SK-N-SH treated with all-trans-retinoic acid at 6 μM for 48 hours (cell line): ENCODE measurements around the gene DDX27.

Experiments used
- BACH2 ChIP-seq: fragments of 250-450 bp; sonication (Bioruptor Pico); IDR thresholded peaks from 2 replicates; pipeline ENCODE4 v1.9.0; 2021; ENCODE audit warnings: mild to moderate bottlenecking, borderline replicate concordance
- ESRRG ChIP-seq: fragments of 250-450 bp; sonication (Bioruptor Pico); IDR thresholded peaks from 2 replicates; pipeline ENCODE4 v1.6.1; 2021; ENCODE audit warnings: mild to moderate bottlenecking
- RARB ChIP-seq: fragments of 250-450 bp; sonication (Bioruptor Pico); IDR thresholded peaks from 2 replicates; pipeline ENCODE4 v1.8.0; 2021; ENCODE audit warnings: mild to moderate bottlenecking, moderate library complexity
- ZFP30 ChIP-seq: fragments of 450-650 bp; formaldehyde crosslinking; IDR thresholded peaks from 2 replicates; pipeline ENCODE4 v1.5.0; 2022; ENCODE audit warnings: mild to moderate bottlenecking, moderate library complexity
- ZNF565 ChIP-seq: fragments of 450-650 bp; formaldehyde crosslinking; conservative IDR thresholded peaks from 2 replicates; pipeline ENCODE4 v1.5.0; 2020; ENCODE audit warnings: low read depth, mild to moderate bottlenecking, moderate library complexity
- TF ChIP-seq, protein P1 (sequence below): fragments of 250-450 bp; sonication (Bioruptor Pico); IDR thresholded peaks from 2 replicates; pipeline ENCODE4 v1.5.1; 2020; ENCODE audit warnings: low read depth, mild to moderate bottlenecking, moderate library complexity
- TF ChIP-seq, protein P2 (sequence below): fragments of 250-450 bp; sonication (Bioruptor Pico); IDR thresholded peaks from 2 replicates; pipeline ENCODE4 v1.5.0; 2020; ENCODE audit warnings: mild to moderate bottlenecking, moderate library complexity

DNA sequence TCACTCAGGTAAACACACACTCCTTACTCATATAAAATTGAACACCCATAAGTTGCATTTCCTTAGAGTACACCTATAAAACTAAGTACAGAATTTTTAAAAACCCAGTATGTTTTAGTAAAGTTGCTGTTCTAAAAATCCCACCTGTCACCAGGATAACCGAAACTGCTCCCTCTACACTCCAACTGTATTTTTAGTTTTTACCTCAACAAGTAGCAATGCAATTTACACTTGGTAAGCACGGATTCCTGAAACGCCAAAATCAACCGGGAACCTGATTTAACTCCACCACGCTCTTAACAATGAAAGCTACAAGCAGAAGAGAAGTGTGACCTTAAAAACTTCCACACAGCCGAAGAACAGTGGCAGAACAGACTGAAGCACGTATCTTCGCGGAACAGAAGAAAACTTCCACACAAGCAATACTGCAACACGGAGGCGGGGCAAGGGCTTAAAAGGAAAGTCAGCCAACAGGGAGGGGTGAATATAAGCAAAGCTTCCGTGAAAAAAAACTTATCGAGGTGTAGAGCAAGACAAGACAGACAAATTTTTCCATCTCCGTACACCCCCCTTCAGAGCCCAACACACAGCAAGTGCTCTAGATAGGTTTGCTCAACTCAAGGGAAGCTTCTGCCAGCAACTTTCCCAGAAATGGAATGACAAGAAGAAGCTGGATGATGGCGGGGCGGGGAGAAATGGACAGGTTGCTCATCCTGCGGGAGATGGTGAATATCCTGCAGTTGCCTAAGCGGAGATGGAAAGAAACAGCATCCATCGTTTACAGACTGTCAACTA, 32.5 kb upstream of the DDX27 start:
- no peak for TF ChIP-seq RARB (CRISPR knock-in tag)
- no peak for TF ChIP-seq ZFP30 (CRISPR knock-in tag)
- TF ChIP-seq ESRRG (CRISPR knock-in tag): no peak
- TF ChIP-seq BACH2 (CRISPR knock-in tag): no peak
- TF ChIP-seq, protein P1, sequence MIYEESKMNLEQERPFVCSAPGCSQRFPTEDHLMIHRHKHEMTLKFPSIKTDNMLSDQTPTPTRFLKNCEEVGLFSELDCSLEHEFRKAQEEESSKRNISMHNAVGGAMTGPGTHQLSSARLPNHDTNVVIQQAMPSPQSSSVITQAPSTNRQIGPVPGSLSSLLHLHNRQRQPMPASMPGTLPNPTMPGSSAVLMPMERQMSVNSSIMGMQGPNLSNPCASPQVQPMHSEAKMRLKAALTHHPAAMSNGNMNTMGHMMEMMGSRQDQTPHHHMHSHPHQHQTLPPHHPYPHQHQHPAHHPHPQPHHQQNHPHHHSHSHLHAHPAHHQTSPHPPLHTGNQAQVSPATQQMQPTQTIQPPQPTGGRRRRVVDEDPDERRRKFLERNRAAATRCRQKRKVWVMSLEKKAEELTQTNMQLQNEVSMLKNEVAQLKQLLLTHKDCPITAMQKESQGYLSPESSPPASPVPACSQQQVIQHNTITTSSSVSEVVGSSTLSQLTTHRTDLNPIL (CRISPR knock-in tag): no peak
- TF ChIP-seq ZNF565 (CRISPR knock-in tag): no peak
- TF ChIP-seq, protein P2, sequence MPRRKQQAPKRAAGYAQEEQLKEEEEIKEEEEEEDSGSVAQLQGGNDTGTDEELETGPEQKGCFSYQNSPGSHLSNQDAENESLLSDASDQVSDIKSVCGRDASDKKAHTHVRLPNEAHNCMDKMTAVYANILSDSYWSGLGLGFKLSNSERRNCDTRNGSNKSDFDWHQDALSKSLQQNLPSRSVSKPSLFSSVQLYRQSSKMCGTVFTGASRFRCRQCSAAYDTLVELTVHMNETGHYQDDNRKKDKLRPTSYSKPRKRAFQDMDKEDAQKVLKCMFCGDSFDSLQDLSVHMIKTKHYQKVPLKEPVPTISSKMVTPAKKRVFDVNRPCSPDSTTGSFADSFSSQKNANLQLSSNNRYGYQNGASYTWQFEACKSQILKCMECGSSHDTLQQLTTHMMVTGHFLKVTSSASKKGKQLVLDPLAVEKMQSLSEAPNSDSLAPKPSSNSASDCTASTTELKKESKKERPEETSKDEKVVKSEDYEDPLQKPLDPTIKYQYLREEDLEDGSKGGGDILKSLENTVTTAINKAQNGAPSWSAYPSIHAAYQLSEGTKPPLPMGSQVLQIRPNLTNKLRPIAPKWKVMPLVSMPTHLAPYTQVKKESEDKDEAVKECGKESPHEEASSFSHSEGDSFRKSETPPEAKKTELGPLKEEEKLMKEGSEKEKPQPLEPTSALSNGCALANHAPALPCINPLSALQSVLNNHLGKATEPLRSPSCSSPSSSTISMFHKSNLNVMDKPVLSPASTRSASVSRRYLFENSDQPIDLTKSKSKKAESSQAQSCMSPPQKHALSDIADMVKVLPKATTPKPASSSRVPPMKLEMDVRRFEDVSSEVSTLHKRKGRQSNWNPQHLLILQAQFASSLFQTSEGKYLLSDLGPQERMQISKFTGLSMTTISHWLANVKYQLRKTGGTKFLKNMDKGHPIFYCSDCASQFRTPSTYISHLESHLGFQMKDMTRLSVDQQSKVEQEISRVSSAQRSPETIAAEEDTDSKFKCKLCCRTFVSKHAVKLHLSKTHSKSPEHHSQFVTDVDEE (CRISPR knock-in tag): no peak
